HAP-1 (cell line): ENCODE measurements around the gene LUC7L.

Source experiments
- DNase-seq, 2 experiments: peaks; one replicate each; pipeline ENCODE4 v3.0.0-alpha.2; 2016 to 2020; ENCODE audit warnings: low spot score in 2 of 2
- H3K27me3 ChIP-seq: fragments of 250-450 bp; sonication (Bioruptor Pico); 2 replicates; pipeline ENCODE4 v1.5.1; 2020; ENCODE audit warnings: low read depth, mild to moderate bottlenecking, moderate library complexity
- H3K36me3 ChIP-seq: fragments of 250-450 bp; sonication (Bioruptor Pico); replicated peaks from 2 replicates; pipeline ENCODE4 v1.5.1; 2020; ENCODE audit warnings: mild to moderate bottlenecking
- H3K4me1 ChIP-seq: fragments of 250-450 bp; sonication (Bioruptor Pico); 2 replicates; pipeline ENCODE4 v1.5.1; 2020; ENCODE audit warnings: mild to moderate bottlenecking
- H3K4me3 ChIP-seq: fragments of 250-450 bp; sonication (Bioruptor Pico); 2 replicates; pipeline ENCODE4 v1.5.1; 2020; ENCODE audit warnings: mild to moderate bottlenecking, moderate library complexity
- H3K9me3 ChIP-seq: fragments of 250-450 bp; sonication (Bioruptor Pico); 2 replicates; pipeline ENCODE4 v1.5.1; 2020; ENCODE audit warnings: mild to moderate bottlenecking, moderate library complexity
- in situ Hi-C: fragments of 300-500 bp; cut with MboI; formaldehyde crosslinking; loops from 3 replicates; pipeline ENCODE4 v1.14.3; 2020; ENCODE audit warnings: low sequenced_read_pairs, inconsistent platforms, mixed read lengths

Gene LUC7L, protein sequence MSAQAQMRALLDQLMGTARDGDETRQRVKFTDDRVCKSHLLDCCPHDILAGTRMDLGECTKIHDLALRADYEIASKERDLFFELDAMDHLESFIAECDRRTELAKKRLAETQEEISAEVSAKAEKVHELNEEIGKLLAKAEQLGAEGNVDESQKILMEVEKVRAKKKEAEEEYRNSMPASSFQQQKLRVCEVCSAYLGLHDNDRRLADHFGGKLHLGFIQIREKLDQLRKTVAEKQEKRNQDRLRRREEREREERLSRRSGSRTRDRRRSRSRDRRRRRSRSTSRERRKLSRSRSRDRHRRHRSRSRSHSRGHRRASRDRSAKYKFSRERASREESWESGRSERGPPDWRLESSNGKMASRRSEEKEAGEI

GRCh38 chr16:228852-229730 is at the start of gene LUC7L:
Gene LUC7L (minus strand): TSS chr16:229449. CDS start chr16:229339, 110 bp downstream.
- peaks cover 11% of the 10 kb centered on the region for H3K4me1 ChIP-seq
- peaks cover 34% of the 10 kb centered on the region for H3K36me3 ChIP-seq
- DNase-seq = peak; percentile 90 to 94
- peak within 1 kb of the TSS; percentile 94 for H3K4me3 ChIP-seq
- no peaks in the 10 kb centered on the region for H3K27me3 ChIP-seq
- in situ Hi-C loops = no loop called here
- no peaks in the 10 kb centered on the region for H3K9me3 ChIP-seq

GRCh38 chr16:278863-279366 is 49.7 kb upstream of the LUC7L start:
- Histone ChIP-seq H3K4me1 (peaks cover 4% of the 10 kb centered on the region), H3K27me3 (no peaks in the 10 kb centered on the region), H3K36me3 (no peaks in the 10 kb centered on the region), H3K9me3 (no peaks in the 10 kb centered on the region), H3K4me3 (no peak overlapping the region)
- in situ Hi-C loops = no loop called here
- DNase-seq = no peak

GRCh38 chr16:276426-277077 is 47.3 kb upstream of the LUC7L start:
- Histone ChIP-seq H3K27me3 (no peaks in the 10 kb centered on the region), H3K4me3 (no peak overlapping the region)

GRCh38 chr16:275786-276232 is 46.6 kb upstream of the LUC7L start, which contains the start of gene RGS11:
Gene RGS11 (minus strand): TSS chr16:275944. CDS start chr16:275911, 33 bp downstream.
- no peaks in the 10 kb centered on the region for H3K9me3 ChIP-seq
- in situ Hi-C loops = no loop called here
- no peak within 1 kb of the TSS for H3K4me3 ChIP-seq
- H3K27me3 ChIP-seq = no peaks in the 10 kb centered on the region
- no peaks in the 10 kb centered on the region; the same call in none of the 2 replicates for H3K4me1 ChIP-seq
- DNase-seq = no peak
- H3K36me3 ChIP-seq = no peaks in the 10 kb centered on the region

More at GRCh38 chr16:276426-277077, 47.3 kb upstream of the LUC7L start:
- Histone ChIP-seq H3K4me1 (peaks cover 4% of the 10 kb centered on the region), H3K36me3 (no peaks in the 10 kb centered on the region), H3K9me3 (no peaks in the 10 kb centered on the region)
- DNase-seq = no peak
- in situ Hi-C loops = no loop called here

GRCh38 chr16:275041-275641 is 45.9 kb upstream of the LUC7L start:
- no peaks in the 10 kb centered on the region; the same call in 1 of the 2 replicates for H3K4me1 ChIP-seq
- no peak overlapping the region for H3K4me3 ChIP-seq
- no peaks in the 10 kb centered on the region for H3K36me3 ChIP-seq
- DNase-seq = no peak
- no peaks in the 10 kb centered on the region for H3K9me3 ChIP-seq
- in situ Hi-C loops = no loop called here
- no peaks in the 10 kb centered on the region for H3K27me3 ChIP-seq

GRCh38 chr16:273547-274421 is 44.5 kb upstream of the LUC7L start:
- H3K36me3 ChIP-seq = no peaks in the 10 kb centered on the region
- H3K4me1 ChIP-seq = no peaks in the 10 kb centered on the region; the same call in 1 of the 2 replicates
- peak in 1 of 2 experiments; percentile 66 for DNase-seq
- H3K9me3 ChIP-seq = no peaks in the 10 kb centered on the region
- no peak overlapping the region for H3K4me3 ChIP-seq
- no peaks in the 10 kb centered on the region for H3K27me3 ChIP-seq
- in situ Hi-C loops = no loop called here

DNA sequence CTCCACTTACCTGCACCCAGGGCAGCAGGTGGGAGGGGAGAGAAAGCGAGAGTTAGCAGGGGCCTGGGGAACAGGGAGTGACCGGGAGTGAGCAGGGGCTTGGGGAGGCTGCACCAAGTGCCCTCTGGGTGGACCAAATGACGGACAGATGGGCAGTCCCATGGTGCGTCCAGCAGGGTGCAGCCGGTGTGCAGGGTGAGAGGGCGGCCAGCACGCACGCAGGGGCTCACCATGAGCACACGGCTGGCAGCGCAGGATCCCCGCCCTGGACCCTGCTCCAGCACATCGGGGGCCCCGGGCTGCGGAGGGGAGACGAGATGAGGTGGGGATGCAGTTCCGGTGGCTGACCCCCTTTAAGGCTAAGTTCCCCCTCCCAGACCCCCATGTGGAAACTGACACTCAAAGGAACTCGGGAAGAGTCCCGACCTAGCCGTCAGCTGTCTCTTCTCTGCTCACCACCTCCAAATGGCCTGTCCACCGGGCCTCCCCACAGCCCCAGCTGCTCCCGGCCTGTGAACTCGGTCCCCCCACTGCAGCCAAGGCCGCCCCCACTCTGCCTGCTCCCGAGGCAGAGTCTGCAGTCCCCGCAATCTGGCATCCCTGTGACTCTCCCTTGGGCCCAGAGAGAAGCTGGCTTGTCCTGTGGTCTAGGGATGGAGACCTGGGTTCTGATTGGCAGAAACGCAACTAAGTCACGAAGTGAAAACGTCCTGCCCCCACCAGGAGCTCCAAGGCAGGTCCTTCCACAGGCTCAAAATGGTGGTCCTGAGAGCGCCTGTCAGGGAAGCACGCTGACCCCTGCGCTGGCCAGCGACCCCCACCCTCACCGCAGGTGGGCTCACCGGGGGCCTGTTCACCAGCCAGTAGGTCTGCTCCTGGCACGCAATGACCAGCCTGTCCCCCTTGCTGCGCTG is 43.6 kb upstream of the LUC7L start:
- in situ Hi-C loops = no loop called here
- DNase-seq = no peak

DNA sequence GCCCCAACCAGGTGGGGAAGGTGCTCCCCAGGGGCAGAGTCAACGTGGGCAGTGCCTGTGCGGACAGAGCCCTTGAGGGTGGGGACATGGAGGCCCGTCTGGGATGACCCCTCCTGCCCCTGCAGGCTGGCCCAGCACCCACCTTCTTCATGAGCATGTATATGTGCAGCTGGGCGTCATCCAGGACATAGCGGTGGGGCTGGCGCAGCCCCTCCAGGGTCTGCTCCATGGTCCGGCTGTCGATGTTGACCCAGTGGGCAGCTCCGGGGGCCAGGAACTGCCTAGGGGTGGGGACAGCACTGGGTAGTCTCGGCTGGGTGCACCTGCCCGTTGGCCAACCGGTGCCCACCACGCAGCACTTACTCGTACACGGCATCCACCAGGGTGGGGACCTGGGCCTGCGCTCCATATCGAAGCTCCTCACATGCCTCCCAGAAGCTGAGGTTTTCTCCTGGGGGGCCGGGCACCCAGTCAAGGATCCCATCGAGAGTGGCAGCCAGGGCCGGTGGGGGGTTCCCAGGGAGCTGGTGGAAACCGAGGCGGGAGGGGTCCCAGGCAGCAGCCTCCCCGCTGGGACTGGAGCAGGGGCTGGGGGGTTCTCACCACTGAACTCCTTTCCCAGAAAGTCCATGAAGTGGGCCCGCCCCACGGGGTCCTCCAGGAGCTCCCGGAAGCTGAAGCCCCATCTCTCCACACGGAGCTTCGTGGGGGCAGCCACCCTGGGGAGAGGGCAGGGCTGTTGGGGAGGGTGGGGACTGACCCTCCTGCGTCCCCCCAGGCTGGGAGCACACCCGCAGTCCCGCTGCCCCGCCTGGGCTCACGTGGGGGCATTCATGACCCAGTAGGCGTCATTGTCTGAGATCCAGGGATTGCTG is 41.4 kb upstream of the LUC7L start:
- Histone ChIP-seq H3K9me3 (no peaks in the 10 kb centered on the region), H3K4me1 (no peaks in the 10 kb centered on the region; the same call in 1 of the 2 replicates), H3K4me3 (no peak overlapping the region), H3K36me3 (no peaks in the 10 kb centered on the region), H3K27me3 (no peaks in the 10 kb centered on the region)
- in situ Hi-C loops = no loop called here
- DNase-seq = no peak

More for the DNA sequence above, 43.6 kb upstream of the LUC7L start:
- no peaks in the 10 kb centered on the region for H3K36me3 ChIP-seq
- no peaks in the 10 kb centered on the region for H3K27me3 ChIP-seq
- no peak overlapping the region for H3K4me3 ChIP-seq
- H3K4me1 ChIP-seq = no peaks in the 10 kb centered on the region; the same call in 1 of the 2 replicates
- no peaks in the 10 kb centered on the region for H3K9me3 ChIP-seq

- Histone ChIP-seq H3K4me3 (no peak overlapping the region), H3K27me3 (no peaks in the 10 kb centered on the region), H3K9me3 (no peaks in the 10 kb centered on the region), H3K4me1 (no peaks in the 10 kb centered on the region; the same call in 1 of the 2 replicates), H3K36me3 (peaks cover 3% of the 10 kb centered on the region)
- DNase-seq = no peak
- in situ Hi-C loops = no loop called here
Measured at GRCh38 chr16:269061-269796, 40.0 kb upstream of the LUC7L start.

- H3K4me3 ChIP-seq = no peak overlapping the region
- H3K27me3 ChIP-seq = no peaks in the 10 kb centered on the region
- H3K36me3 ChIP-seq = peaks cover 3% of the 10 kb centered on the region
- DNase-seq = no peak
- H3K9me3 ChIP-seq = no peaks in the 10 kb centered on the region
- no peaks in the 10 kb centered on the region; the same call in 1 of the 2 replicates for H3K4me1 ChIP-seq
- in situ Hi-C loops = no loop called here
Measured at GRCh38 chr16:268141-269053, 39.1 kb upstream of the LUC7L start.
